ENCODE results near the gene SPATC1L. TPM values are rescaled to one million over a fixed set of nuclear protein-coding genes. Genes with fewer than 3 reads are reported as not detected.

The SPATC1L gene
- total and polyA plus RNA-seq, 2 donors (not counting 3 experiments of a cell fraction or from before 2014, with no cell fraction given) = 11.5 to 15.3 TPM

DNA sequence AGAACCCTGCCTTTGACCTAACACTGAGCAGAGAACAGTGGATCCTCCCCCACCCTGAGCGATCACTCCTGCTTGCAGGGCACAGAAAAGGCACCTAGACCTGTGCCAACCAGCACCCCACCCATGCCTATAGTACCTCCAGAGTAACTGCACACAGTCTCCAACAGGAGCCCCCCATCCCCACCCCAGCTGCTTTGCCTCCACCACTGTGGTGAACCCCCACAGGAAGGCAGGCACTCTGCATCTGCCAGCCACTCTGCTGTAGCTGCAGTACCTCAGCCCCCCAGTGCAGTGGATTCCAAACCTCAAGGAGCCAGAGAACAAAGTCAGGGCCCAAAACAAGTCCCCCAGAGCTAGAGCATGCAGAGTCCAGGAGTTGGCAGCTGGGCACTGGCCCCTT is 10.7 kb downstream of the SPATC1L start:
- H3K27me3 ChIP-seq (ENCODE audit: control insufficient read depth in 2 of 2, insufficient read depth in 2 of 2, low read length in 2 of 2) = peaks cover 2 to 11% of the 10 kb centered on the region in 2 experiments
- intact Hi-C loops (cut with micrococcal nuclease) = no loop called here
- H3K9me1 ChIP-seq (replicated peaks; ENCODE audit: control insufficient read depth, extremely low read depth, insufficient read depth, low read length) = no peaks in the 10 kb centered on the region
- no peak overlapping the region for H3K9ac ChIP-seq (replicated peaks; ENCODE audit: extremely low read depth, insufficient read depth, low read length)
- dilution Hi-C loops (cut with MboI; ENCODE audit: extremely low pct_ligation_motif_present, low sequenced_read_pairs) = no loop called here
- CTCF ChIA-PET = interaction anchor here (1.1 kb wide), 1 partner anchor 20 kb away, joined by 3 read pairs; no protein-coding TSS in a partner anchor
- no peaks in the 10 kb centered on the region for H3K36me3 ChIP-seq (ENCODE audit: control insufficient read depth in 2 of 2, extremely low read depth in 1 of 2, insufficient read depth in 2 of 2, low read length in 2 of 2)
- no peak overlapping the region for H3K27ac ChIP-seq (ENCODE audit: insufficient read depth, low read depth, low read length)
- no peak overlapping the region for H2AFZ ChIP-seq (ENCODE audit: low read depth, low read length)
- TF ChIP-seq MAX (IDR thresholded peaks at IDR 0.05; ENCODE audit: insufficient read depth, insufficient read length) = no peak
- TF ChIP-seq, protein P1, sequence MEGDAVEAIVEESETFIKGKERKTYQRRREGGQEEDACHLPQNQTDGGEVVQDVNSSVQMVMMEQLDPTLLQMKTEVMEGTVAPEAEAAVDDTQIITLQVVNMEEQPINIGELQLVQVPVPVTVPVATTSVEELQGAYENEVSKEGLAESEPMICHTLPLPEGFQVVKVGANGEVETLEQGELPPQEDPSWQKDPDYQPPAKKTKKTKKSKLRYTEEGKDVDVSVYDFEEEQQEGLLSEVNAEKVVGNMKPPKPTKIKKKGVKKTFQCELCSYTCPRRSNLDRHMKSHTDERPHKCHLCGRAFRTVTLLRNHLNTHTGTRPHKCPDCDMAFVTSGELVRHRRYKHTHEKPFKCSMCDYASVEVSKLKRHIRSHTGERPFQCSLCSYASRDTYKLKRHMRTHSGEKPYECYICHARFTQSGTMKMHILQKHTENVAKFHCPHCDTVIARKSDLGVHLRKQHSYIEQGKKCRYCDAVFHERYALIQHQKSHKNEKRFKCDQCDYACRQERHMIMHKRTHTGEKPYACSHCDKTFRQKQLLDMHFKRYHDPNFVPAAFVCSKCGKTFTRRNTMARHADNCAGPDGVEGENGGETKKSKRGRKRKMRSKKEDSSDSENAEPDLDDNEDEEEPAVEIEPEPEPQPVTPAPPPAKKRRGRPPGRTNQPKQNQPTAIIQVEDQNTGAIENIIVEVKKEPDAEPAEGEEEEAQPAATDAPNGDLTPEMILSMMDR (IDR thresholded peaks at IDR 0.05; ENCODE audit: extremely low read depth in 1 of 2, insufficient read depth in 1 of 2, low read depth in 1 of 2, low read length in 2 of 2) = no peak
- TF ChIP-seq POLR2A (IDR thresholded peaks at IDR 0.05; ENCODE audit: low read depth, low read length) = no peak
- DNase-seq (ENCODE audit: low read depth, low spot score) (no peak), FAIRE-seq (no peak)
- H3K79me2 ChIP-seq (ENCODE audit: control insufficient read depth, insufficient read depth, low read length) = no peaks in the 10 kb centered on the region
- no peaks in the 10 kb centered on the region for H4K20me1 ChIP-seq (replicated peaks; ENCODE audit: control insufficient read depth, extremely low read depth, insufficient read depth, low read length)
- POLR2A ChIA-PET = no interaction called here
- H3K4me1 ChIP-seq (ENCODE audit: control insufficient read depth, extremely low read depth, insufficient read depth, low read length) = no peaks in the 10 kb centered on the region
- no TSS peak for BruUV-seq (replicated peaks)
- no peak overlapping the region for H3K4me2 ChIP-seq (ENCODE audit: insufficient read depth, low read length)
- no peak overlapping the region for H3K4me3 ChIP-seq (replicated peaks in 1 of 3; ENCODE audit: insufficient read depth in 1 of 3, low read depth in 1 of 3, low read length in 3 of 3)
- H3K9me3 ChIP-seq (replicated peaks; ENCODE audit: control insufficient read depth, insufficient read depth, low read length) = no peaks in the 10 kb centered on the region

GRCh38 chr21:46172863-46173528 is 11.3 kb downstream of the SPATC1L start:
- DNase-seq (ENCODE audit: low read depth, low spot score) (no peak), FAIRE-seq (no peak)
- intact Hi-C loops (cut with micrococcal nuclease) = no loop called here
- Histone ChIP-seq H4K20me1 (replicated peaks; ENCODE audit: control insufficient read depth, extremely low read depth, insufficient read depth, low read length) (no peaks in the 10 kb centered on the region), H3K27ac (ENCODE audit: insufficient read depth, low read depth, low read length) (no peak overlapping the region), H3K4me1 (ENCODE audit: control insufficient read depth, extremely low read depth, insufficient read depth, low read length) (no peaks in the 10 kb centered on the region), H3K27me3 (ENCODE audit: control insufficient read depth in 2 of 2, insufficient read depth in 2 of 2, low read length in 2 of 2) (peaks cover 2 to 11% of the 10 kb centered on the region in 2 experiments), H3K9ac (replicated peaks; ENCODE audit: extremely low read depth, insufficient read depth, low read length) (no peak overlapping the region), H3K79me2 (ENCODE audit: control insufficient read depth, insufficient read depth, low read length) (no peaks in the 10 kb centered on the region), H3K36me3 (ENCODE audit: control insufficient read depth in 2 of 2, extremely low read depth in 1 of 2, insufficient read depth in 2 of 2, low read length in 2 of 2) (no peaks in the 10 kb centered on the region), H3K9me1 (replicated peaks; ENCODE audit: control insufficient read depth, extremely low read depth, insufficient read depth, low read length) (no peaks in the 10 kb centered on the region), H3K4me2 (ENCODE audit: insufficient read depth, low read length) (no peak overlapping the region), H2AFZ (ENCODE audit: low read depth, low read length) (no peak overlapping the region), H3K4me3 (replicated peaks in 1 of 3; ENCODE audit: insufficient read depth in 1 of 3, low read depth in 1 of 3, low read length in 3 of 3) (no peak overlapping the region), H3K9me3 (replicated peaks; ENCODE audit: control insufficient read depth, insufficient read depth, low read length) (no peaks in the 10 kb centered on the region)
- dilution Hi-C loops (cut with MboI; ENCODE audit: extremely low pct_ligation_motif_present, low sequenced_read_pairs) = no loop called here
- POLR2A ChIA-PET = no interaction called here
- CTCF ChIA-PET = interaction anchor here (0.8 to 1.2 kb wide), 3 partner anchors 13 to 30 kb away, joined by 3 to 4 read pairs (median 3); no protein-coding TSS in a partner anchor
- TF ChIP-seq GATA2 (IDR thresholded peaks at IDR 0.05; ENCODE audit: insufficient read depth, insufficient read length, low read depth, low read length) (no peak), JUN (IDR thresholded peaks at IDR 0.05; ENCODE audit: borderline replicate concordance, insufficient read depth, insufficient read length, low read depth) (no peak), MAX (IDR thresholded peaks at IDR 0.05; ENCODE audit: insufficient read depth, insufficient read length) (no peak), FOS (IDR thresholded peaks at IDR 0.05; ENCODE audit: borderline replicate concordance, insufficient read depth, low read length) (no peak), POLR2AphosphoS5 (IDR thresholded peaks at IDR 0.05; ENCODE audit: insufficient read depth, low read depth, low read length) (no peak), POLR2A (IDR thresholded peaks at IDR 0.05; ENCODE audit: low read depth, low read length) (no peak), EZH2 (IDR thresholded peaks at IDR 0.05; ENCODE audit: borderline replicate concordance, low read depth, low read length, severe bottlenecking) (no peak), MYC (IDR thresholded peaks at IDR 0.05; ENCODE audit: low read depth, low read length) (no peak)
- TF ChIP-seq, protein P1 (IDR thresholded peaks at IDR 0.05; ENCODE audit: extremely low read depth in 1 of 2, insufficient read depth in 1 of 2, low read depth in 1 of 2, low read length in 2 of 2) = no peak
- no TSS peak for BruUV-seq (replicated peaks)
